Gastroesophageal sphincter (tissue), 4 donors: ENCODE results near the gene AIG1. TPM values are rescaled to one million over a fixed set of nuclear protein-coding genes. Genes with fewer than 3 reads are reported as not detected.

ENCODE experiments used
- ATAC-seq: fragments of 150-250 bp; one replicate; pipeline ENCODE4 v1.9.1; 2016; ENCODE audit warnings: mild to moderate bottlenecking, moderate library complexity
- H3K27ac ChIP-seq, 4 donors: fragments of 200-600 bp; sonication (generic) in 3 of 4; 1 replicate in 3 of 4; 2 replicates in 1 of 4; pipeline ENCODE4 v1.5.1; 2016 to 2019
- H3K27me3 ChIP-seq: fragments of 200-600 bp; sonication (generic); one replicate; pipeline ENCODE4 v1.5.1; 2019
- H3K36me3 ChIP-seq, 2 donors: fragments of 200-600 bp; sonication (generic); one replicate each; pipeline ENCODE4 v1.5.1; 2019; ENCODE audit warnings: control low read depth in 1 of 2
- H3K4me1 ChIP-seq, 3 donors: fragments of 200-600 bp; sonication (generic); 1 replicate in 2 of 3; 2 replicates in 1 of 3; pipeline ENCODE4 v1.5.1; 2016 to 2019; ENCODE audit warnings: control low read depth in 2 of 3
- H3K4me3 ChIP-seq, 2 donors: fragments of 200-600 bp; sonication (generic); one replicate each; pipeline ENCODE4 v1.5.1; 2019; ENCODE audit warnings: mild to moderate bottlenecking in 1 of 2, moderate library complexity in 1 of 2
- H3K9me3 ChIP-seq, 3 donors: fragments of 200-600 bp; sonication (generic); one replicate each; pipeline ENCODE4 v1.5.1; 2017 to 2019; ENCODE audit warnings: control low read depth in 2 of 3
- EP300 ChIP-seq: sonication (generic); formaldehyde crosslinking; IDR thresholded peaks from one replicate; pipeline ENCODE4 v1.6.1; 2017; ENCODE audit warnings: antibody characterized with exemption, mild to moderate bottlenecking
- POLR2A ChIP-seq, 2 donors: fragments of 450-650 bp; IDR thresholded peaks; one replicate each; pipeline ENCODE4 v1.6.1; 2017; ENCODE audit warnings: antibody characterized with exemption in 2 of 2, mild to moderate bottlenecking in 2 of 2, moderate library complexity in 1 of 2
- POLR2AphosphoS5 ChIP-seq: sonication (generic); formaldehyde crosslinking; IDR thresholded peaks from one replicate; pipeline ENCODE4 v1.6.1; 2017; ENCODE audit warnings: antibody characterized with exemption
- WGBS, 2 donors: methylation state at CpG; one replicate each; pipeline ENCODE4 v1.1.5; 2018; ENCODE audit warnings: low coverage in 1 of 2; 5-methylcytosine and 5-hydroxymethylcytosine counted together
- total RNA-seq, 4 donors: library from RNA; depleted of rRNA; stranded (reverse); fragments of >200 nt; gene quantifications; one replicate each; pipeline ENCODE4 v1.1.0, GENCODE V29; 2016
- TF ChIP-seq, protein P1 (sequence below), 4 experiments: fragments of 200-600 bp in 2 of 4; fragments of 450-650 bp in 2 of 4; sonication (generic) in 1 of 4; IDR thresholded peaks; one replicate each; pipeline ENCODE4 v1.5.1; 2017 to 2019; ENCODE audit warnings: antibody characterized with exemption in 4 of 4, mild to moderate bottlenecking in 2 of 4, moderate library complexity in 2 of 4

Gene AIG1
- total RNA-seq, 4 donors from 2014 or later, result 24.0 to 42.0 (median 31.5) TPM

GRCh38 chr6:143260857-143261256 is 200.2 kb downstream of the AIG1 start:
- TF ChIP-seq, protein P1, sequence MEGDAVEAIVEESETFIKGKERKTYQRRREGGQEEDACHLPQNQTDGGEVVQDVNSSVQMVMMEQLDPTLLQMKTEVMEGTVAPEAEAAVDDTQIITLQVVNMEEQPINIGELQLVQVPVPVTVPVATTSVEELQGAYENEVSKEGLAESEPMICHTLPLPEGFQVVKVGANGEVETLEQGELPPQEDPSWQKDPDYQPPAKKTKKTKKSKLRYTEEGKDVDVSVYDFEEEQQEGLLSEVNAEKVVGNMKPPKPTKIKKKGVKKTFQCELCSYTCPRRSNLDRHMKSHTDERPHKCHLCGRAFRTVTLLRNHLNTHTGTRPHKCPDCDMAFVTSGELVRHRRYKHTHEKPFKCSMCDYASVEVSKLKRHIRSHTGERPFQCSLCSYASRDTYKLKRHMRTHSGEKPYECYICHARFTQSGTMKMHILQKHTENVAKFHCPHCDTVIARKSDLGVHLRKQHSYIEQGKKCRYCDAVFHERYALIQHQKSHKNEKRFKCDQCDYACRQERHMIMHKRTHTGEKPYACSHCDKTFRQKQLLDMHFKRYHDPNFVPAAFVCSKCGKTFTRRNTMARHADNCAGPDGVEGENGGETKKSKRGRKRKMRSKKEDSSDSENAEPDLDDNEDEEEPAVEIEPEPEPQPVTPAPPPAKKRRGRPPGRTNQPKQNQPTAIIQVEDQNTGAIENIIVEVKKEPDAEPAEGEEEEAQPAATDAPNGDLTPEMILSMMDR (IDR thresholded peaks at IDR 0.05), result no peak
- TF ChIP-seq POLR2A (IDR thresholded peaks at IDR 0.05) (no peak), EP300 (no peak), POLR2AphosphoS5 (no peak)
- Histone ChIP-seq H3K4me3 (no peak overlapping the region), H3K27me3 (no peaks in the 10 kb centered on the region), H3K9me3 (no peaks in the 10 kb centered on the region), H3K36me3 (no peaks in the 10 kb centered on the region), H3K4me1 (no peaks in the 10 kb centered on the region), H3K27ac (no peak overlapping the region)
- 99 to 100% methylated on average over 2 to 7 of the region's 7 CpGs for WGBS, 2 donors
- ATAC-seq, result no peak

GRCh38 chr6:143261899-143262436 is 201.3 kb downstream of the AIG1 start:
- Histone ChIP-seq H3K9me3 (no peaks in the 10 kb centered on the region), H3K4me3 (no peak overlapping the region), H3K36me3 (no peaks in the 10 kb centered on the region), H3K27me3 (no peaks in the 10 kb centered on the region), H3K27ac (no peak overlapping the region), H3K4me1 (no peaks in the 10 kb centered on the region)
- no peak for ATAC-seq
- WGBS, 2 donors, result 62 to 70% methylated on average over 3 of the region's 3 CpGs
- TF ChIP-seq EP300 (no peak), POLR2A (IDR thresholded peaks at IDR 0.05) (no peak), POLR2AphosphoS5 (no peak)
- TF ChIP-seq, protein P1 (IDR thresholded peaks at IDR 0.05), result no peak

GRCh38 chr6:143262859-143263258 is 202.2 kb downstream of the AIG1 start:
- WGBS, 2 donors, result 86 to 90% methylated on average over 2 of the region's 2 CpGs
- Histone ChIP-seq H3K9me3 (no peaks in the 10 kb centered on the region), H3K27me3 (no peaks in the 10 kb centered on the region), H3K27ac (no peak overlapping the region), H3K36me3 (no peaks in the 10 kb centered on the region), H3K4me3 (no peak overlapping the region), H3K4me1 (no peaks in the 10 kb centered on the region)
- TF ChIP-seq EP300 (no peak), POLR2A (IDR thresholded peaks at IDR 0.05) (no peak), POLR2AphosphoS5 (no peak)
- TF ChIP-seq, protein P1 (IDR thresholded peaks at IDR 0.05), result no peak
- no peak for ATAC-seq

DNA sequence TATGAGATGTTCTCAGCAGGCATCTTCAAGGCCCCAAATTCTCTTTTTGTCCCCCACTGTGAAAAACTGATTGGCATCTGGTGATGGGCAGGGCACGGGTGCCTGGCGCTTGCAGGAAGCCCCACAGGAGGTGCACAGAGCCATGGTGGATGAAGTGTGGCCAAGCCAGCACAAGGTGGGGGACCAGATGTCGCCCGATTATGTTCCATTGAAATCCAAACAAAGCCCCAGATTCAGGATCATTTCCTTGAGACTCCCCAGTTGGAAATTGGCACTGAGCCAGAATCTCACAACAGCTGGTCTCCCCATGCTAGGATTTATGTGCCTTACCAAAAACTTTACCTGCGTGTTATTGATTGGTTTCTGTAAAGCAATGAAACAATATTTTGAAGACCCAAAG is 203.7 kb downstream of the AIG1 start:
- no peaks in the 10 kb centered on the region for H3K9me3 ChIP-seq
- WGBS, 2 donors, result 86% methylated on average over 1 of the region's 5 CpGs; no CpG with 5 or more reads in 1 of the 2 donors
- TF ChIP-seq POLR2AphosphoS5, result no peak
- TF ChIP-seq, protein P1 (IDR thresholded peaks at IDR 0.05), result no peak
- TF ChIP-seq EP300, result no peak
- TF ChIP-seq POLR2A (IDR thresholded peaks at IDR 0.05), result no peak
- H3K4me3 ChIP-seq, result no peak overlapping the region
- no peaks in the 10 kb centered on the region for H3K36me3 ChIP-seq
- no peaks in the 10 kb centered on the region for H3K27me3 ChIP-seq
- no peak overlapping the region for H3K27ac ChIP-seq
- H3K4me1 ChIP-seq, result no peaks in the 10 kb centered on the region
- no peak for ATAC-seq

- no peaks in the 10 kb centered on the region for H3K27me3 ChIP-seq
- H3K4me1 ChIP-seq, result no peaks in the 10 kb centered on the region
- no peaks in the 10 kb centered on the region for H3K9me3 ChIP-seq
- H3K4me3 ChIP-seq, result no peak overlapping the region
- TF ChIP-seq, protein P1 (IDR thresholded peaks at IDR 0.05), result no peak
- TF ChIP-seq POLR2AphosphoS5, result no peak
- no peak for TF ChIP-seq POLR2A (IDR thresholded peaks at IDR 0.05)
- TF ChIP-seq EP300, result no peak
- H3K36me3 ChIP-seq, result no peaks in the 10 kb centered on the region
- no peak for ATAC-seq
- H3K27ac ChIP-seq, result no peak overlapping the region
- WGBS, 2 donors, result 46 to 50% methylated on average over 3 to 4 of the region's 4 CpGs
Observed at GRCh38 chr6:143264986-143265764, 204.5 kb downstream of the AIG1 start.
